ENCODE measurements around the gene CTSH. TPM values are rescaled to one million over a fixed set of nuclear protein-coding genes. Genes with fewer than 3 reads are reported as not detected.

The CTSH gene
- total and polyA plus RNA-seq, 7 donors = 37.4 to 274 (median 96.7) TPM

DNA sequence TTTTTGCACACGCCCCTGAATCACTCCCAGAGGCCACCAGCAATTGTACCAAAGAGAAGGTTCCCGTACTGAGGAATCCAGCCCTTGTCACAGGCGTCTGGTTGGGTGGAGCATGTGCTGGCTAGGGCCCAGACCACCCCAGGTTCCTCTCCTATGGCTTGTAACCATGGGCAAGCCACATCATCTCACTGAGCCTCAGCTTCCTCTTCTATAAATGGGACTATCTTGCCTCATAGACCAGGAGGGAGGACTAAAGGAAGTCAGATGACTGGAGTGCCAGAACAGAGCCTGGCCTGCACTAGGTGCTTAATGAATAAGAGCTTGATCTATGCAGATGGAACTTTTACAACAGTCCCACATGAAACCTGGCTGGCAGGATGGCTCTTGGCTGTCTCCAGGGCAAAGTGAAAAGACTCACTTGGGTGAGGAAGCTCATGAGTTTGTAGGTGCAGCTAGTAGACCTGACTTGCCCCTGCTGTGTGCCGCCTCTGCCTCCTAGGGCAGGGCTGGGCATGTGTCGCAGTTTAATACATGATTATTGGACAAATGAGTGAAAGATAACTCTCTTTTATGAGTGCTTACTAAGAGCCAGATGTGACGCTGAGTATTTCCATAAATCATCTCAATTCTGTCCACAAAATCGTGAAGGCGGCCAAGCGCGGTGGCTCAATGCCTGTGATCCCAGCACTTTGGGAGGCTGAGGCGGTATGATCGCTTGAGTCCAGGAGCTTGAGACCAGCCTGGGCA lies 29.3 kb downstream of the CTSH start:
- H3K4me1 ChIP-seq = peaks cover 0 to 68% (median 55%) of the 10 kb centered on the region in 4 donors
- TF ChIP-seq CTCF (IDR thresholded peaks at IDR 0.05) (no peak), POLR2A (IDR thresholded peaks at IDR 0.05) (no peak), EP300 (IDR thresholded peaks at IDR 0.05) (no peak), POLR2AphosphoS5 (IDR thresholded peaks at IDR 0.05) (peak; percentile 34 to 69 (median 54))
- no peak overlapping the region for H3K4me3 ChIP-seq
- peak overlapping the region; percentile 38 to 87 (median 78) for H3K27ac ChIP-seq
- whole genome bisulfite sequencing, 2 donors = 80 to 89% methylated on average over 12 of the region's 12 CpGs
- peak; percentile 82 for DNase-seq
- H3K36me3 ChIP-seq = peaks cover 0 to 54% (median 7%) of the 10 kb centered on the region in 4 donors
- H3K9me3 ChIP-seq = no peaks in the 10 kb centered on the region
- H3K27me3 ChIP-seq = no peaks in the 10 kb centered on the region
- intact Hi-C loops (cut with DNase I) = loop anchor here (2.0 to 5.0 kb wide), 2 partner anchors 43 to 152 kb away; partner anchors contain the start of gene MORF4L1

DNA sequence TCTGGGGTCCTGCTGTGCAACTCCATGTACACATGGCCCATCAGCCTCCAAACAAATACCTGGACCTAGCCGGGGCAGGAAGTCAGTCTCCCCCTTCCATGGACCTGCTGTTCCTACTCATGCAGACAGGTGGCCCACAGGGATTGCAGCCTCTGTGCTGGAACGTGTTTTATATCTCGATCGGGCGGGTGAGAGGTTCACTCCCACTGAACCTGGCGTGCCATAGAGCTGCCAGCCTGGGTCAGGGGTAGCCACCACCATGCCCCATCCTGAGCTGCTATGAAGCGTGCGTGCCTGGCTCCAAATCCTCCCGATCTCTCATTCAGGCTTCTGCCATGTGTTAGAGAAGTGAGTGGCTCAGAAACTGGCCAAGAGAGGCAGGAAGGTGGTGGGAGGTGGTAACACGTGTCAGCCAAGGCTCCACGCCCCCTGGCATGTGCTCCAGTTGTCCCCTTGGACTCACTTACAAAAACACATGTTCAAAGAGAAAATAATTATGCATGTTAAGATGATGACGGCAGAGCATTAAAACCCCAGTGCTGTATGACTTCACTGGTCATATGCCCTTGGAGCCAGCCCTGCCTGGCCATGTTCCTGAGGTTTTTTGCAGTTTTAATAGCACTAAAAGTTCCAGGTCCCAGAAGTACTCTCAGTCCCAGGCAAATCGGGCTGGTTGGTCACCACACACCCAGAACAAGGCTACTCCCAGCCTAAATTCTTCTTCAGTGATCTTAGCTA lies 30.6 kb downstream of the CTSH start:
- peak overlapping the region; percentile 37 to 87 (median 78) for H3K27ac ChIP-seq
- no peaks in the 10 kb centered on the region for H3K27me3 ChIP-seq
- intact Hi-C loops (cut with DNase I) = loop anchor here (5.0 kb wide), 2 partner anchors 63 to 268 kb away; no protein-coding TSS in a partner anchor
- TF ChIP-seq POLR2A (IDR thresholded peaks at IDR 0.05) (no peak), POLR2AphosphoS5 (IDR thresholded peaks at IDR 0.05) (peak; percentile 16 to 75 (median 64)), EP300 (IDR thresholded peaks at IDR 0.05) (peak; percentile 40 to 91 (median 78)), CTCF (IDR thresholded peaks at IDR 0.05) (peak; percentile 26 to 70 (median 46))
- no peak overlapping the region for H3K4me3 ChIP-seq
- no peaks in the 10 kb centered on the region for H3K9me3 ChIP-seq
- peaks cover 0 to 52% (median 7%) of the 10 kb centered on the region in 4 donors for H3K36me3 ChIP-seq
- peaks cover 0 to 82% (median 60%) of the 10 kb centered on the region in 4 donors for H3K4me1 ChIP-seq
- DNase-seq = peak; percentile 91
- 71 to 82% methylated on average over 13 of the region's 13 CpGs for WGBS, 2 donors

GRCh38 chr15:78913012-78913411 lies 31.8 kb downstream of the CTSH start:
- Histone ChIP-seq H3K9me3 (no peaks in the 10 kb centered on the region), H3K27me3 (no peaks in the 10 kb centered on the region), H3K4me1 (peaks cover 0 to 74% (median 57%) of the 10 kb centered on the region in 4 donors), H3K36me3 (peaks cover 0 to 54% (median 10%) of the 10 kb centered on the region in 4 donors), H3K27ac (peak overlapping the region in 3 of 4 donors; percentile 74 to 87 (median 83)), H3K4me3 (no peak overlapping the region)
- intact Hi-C loops (cut with DNase I) = loop anchor here (5.0 kb wide), 2 partner anchors 64 to 269 kb away; no protein-coding TSS in a partner anchor
- no peak for DNase-seq
- 91 to 92% methylated on average over 3 of the region's 3 CpGs for WGBS, 2 donors
- no peak for TF ChIP-seq POLR2AphosphoS5 (IDR thresholded peaks at IDR 0.05)
- no peak for TF ChIP-seq EP300 (IDR thresholded peaks at IDR 0.05)
- TF ChIP-seq POLR2A (IDR thresholded peaks at IDR 0.05) = no peak
- no peak for TF ChIP-seq CTCF (IDR thresholded peaks at IDR 0.05)

- no peaks in the 10 kb centered on the region for H3K9me3 ChIP-seq
- no peaks in the 10 kb centered on the region for H3K27me3 ChIP-seq
- peak overlapping the region in 2 of 4 donors; percentile 83 to 87 for H3K27ac ChIP-seq
- H3K4me1 ChIP-seq = peaks cover 0 to 67% (median 51%) of the 10 kb centered on the region in 4 donors
- no peak overlapping the region for H3K4me3 ChIP-seq
- DNase-seq = no peak
- no peak for TF ChIP-seq POLR2AphosphoS5 (IDR thresholded peaks at IDR 0.05)
- no peak for TF ChIP-seq EP300 (IDR thresholded peaks at IDR 0.05)
- no peak for TF ChIP-seq CTCF (IDR thresholded peaks at IDR 0.05)
- no peak for TF ChIP-seq POLR2A (IDR thresholded peaks at IDR 0.05)
- H3K36me3 ChIP-seq = peaks cover 0 to 60% (median 13%) of the 10 kb centered on the region in 4 donors
- 72 to 84% methylated on average over 2 of the region's 2 CpGs for WGBS, 2 donors
- intact Hi-C loops (cut with DNase I) = loop anchor here (5.0 kb wide), 2 partner anchors 65 to 270 kb away; no protein-coding TSS in a partner anchor
Measured at GRCh38 chr15:78912316-78912715, 32.5 kb downstream of the CTSH start.

Data from sigmoid colon (tissue), 7 donors.